Sigmoid colon (tissue), 4 donors: ENCODE results near the gene MAP1B.

Source experiments
- CTCF ChIP-seq, 4 experiments: fragments of 450-650 bp in 3 of 4; fragments of 200-600 bp in 1 of 4; IDR thresholded peaks; one replicate each; pipeline ENCODE4 v1.5.1; 2016 to 2019; ENCODE audit warnings: antibody characterized with exemption in 4 of 4, mild to moderate bottlenecking in 3 of 4, moderate library complexity in 2 of 4
- POLR2A ChIP-seq, 2 donors: fragments of 450-650 bp; IDR thresholded peaks; one replicate each; pipeline ENCODE4 v1.6.1; 2016; ENCODE audit warnings: antibody characterized with exemption in 2 of 2, mild to moderate bottlenecking in 2 of 2, moderate library complexity in 2 of 2
- POLR2AphosphoS5 ChIP-seq, 4 donors: sonication (generic); formaldehyde crosslinking; IDR thresholded peaks; one replicate each; pipeline ENCODE4 v1.6.1; 2017; ENCODE audit warnings: antibody characterized with exemption in 4 of 4

- TF ChIP-seq CTCF (IDR thresholded peaks at IDR 0.05) (no peak), POLR2A (IDR thresholded peaks at IDR 0.05) (no peak), POLR2AphosphoS5 (IDR thresholded peaks at IDR 0.05) (no peak)
These were observed 13.5 kb upstream of the MAP1B start for GRCh38 chr5:72093824-72094223.
